Esophagus squamous epithelium (tissue), 4 donors: ENCODE results near the gene LILRB1.

Source experiments
- POLR2A ChIP-seq, 4 donors: fragments of 450-650 bp; IDR thresholded peaks; one replicate each; pipeline ENCODE4 v1.6.1; 2017; ENCODE audit warnings: antibody characterized with exemption in 4 of 4, mild to moderate bottlenecking in 4 of 4, moderate library complexity in 3 of 4
- TF ChIP-seq, protein P1 (sequence below), 6 experiments: fragments of 450-650 bp in 4 of 6; fragments of 200-600 bp in 2 of 6; sonication (generic) in 2 of 6; IDR thresholded peaks; one replicate each; pipeline ENCODE4 v1.5.1; 2016 to 2019; ENCODE audit warnings: antibody characterized with exemption in 6 of 6, mild to moderate bottlenecking in 4 of 6, moderate library complexity in 4 of 6

DNA sequence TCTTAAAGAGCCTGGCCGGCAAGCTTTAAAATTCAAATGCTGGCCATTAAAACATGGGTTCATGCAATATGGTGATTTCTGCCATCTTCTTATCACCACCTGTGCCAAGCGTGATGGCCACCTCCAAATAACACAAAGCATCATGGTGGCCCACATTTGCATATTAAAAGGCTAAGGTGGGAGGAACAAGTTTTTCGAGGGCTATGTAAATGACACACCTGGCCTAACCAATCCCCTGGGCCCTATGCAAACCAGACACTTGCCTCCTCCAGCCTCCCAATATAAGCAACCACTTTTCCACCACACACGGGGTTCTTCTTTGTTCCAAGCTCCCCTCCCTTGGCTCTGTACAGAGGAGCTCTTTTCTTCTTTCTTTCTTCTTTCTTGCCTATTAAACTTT is 46.9 kb downstream of the LILRB1 start:
- TF ChIP-seq, protein P1, sequence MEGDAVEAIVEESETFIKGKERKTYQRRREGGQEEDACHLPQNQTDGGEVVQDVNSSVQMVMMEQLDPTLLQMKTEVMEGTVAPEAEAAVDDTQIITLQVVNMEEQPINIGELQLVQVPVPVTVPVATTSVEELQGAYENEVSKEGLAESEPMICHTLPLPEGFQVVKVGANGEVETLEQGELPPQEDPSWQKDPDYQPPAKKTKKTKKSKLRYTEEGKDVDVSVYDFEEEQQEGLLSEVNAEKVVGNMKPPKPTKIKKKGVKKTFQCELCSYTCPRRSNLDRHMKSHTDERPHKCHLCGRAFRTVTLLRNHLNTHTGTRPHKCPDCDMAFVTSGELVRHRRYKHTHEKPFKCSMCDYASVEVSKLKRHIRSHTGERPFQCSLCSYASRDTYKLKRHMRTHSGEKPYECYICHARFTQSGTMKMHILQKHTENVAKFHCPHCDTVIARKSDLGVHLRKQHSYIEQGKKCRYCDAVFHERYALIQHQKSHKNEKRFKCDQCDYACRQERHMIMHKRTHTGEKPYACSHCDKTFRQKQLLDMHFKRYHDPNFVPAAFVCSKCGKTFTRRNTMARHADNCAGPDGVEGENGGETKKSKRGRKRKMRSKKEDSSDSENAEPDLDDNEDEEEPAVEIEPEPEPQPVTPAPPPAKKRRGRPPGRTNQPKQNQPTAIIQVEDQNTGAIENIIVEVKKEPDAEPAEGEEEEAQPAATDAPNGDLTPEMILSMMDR (IDR thresholded peaks at IDR 0.05), result no peak
- TF ChIP-seq POLR2A (IDR thresholded peaks at IDR 0.05), result no peak
